HCT116 (cell line): ENCODE data around the gene MIA3. TPM values are rescaled to one million over a fixed set of nuclear protein-coding genes. Genes with fewer than 3 reads are reported as not detected.

Experiments used
- ATAC-seq: fragments of 200-7000 bp; cut with Tn5 transposase; 2 replicates; pipeline ENCODE4 v1.9.1; 2020; ENCODE audit warnings: mild to moderate bottlenecking, moderate library complexity
- BruUV-seq: library from RNA; stranded (reverse); fragments of 400-500 nt; replicated peaks from 2 replicates; lab custom pipeline; 2021; lab: Mats Ljungman, UMichigan
- CTCF ChIA-PET: fragments of 300-600 bp; sonication (Branson Sonifier 250); formaldehyde crosslinking; loops from one replicate; lab custom pipeline; 2021; ENCODE audit warnings: antibody characterized with exemption; lab: Charles Lee
- POLR2A ChIA-PET: fragments of 300-600, 350-600 bp; sonication (Branson Sonifier 250); formaldehyde crosslinking; loops from one replicate; lab custom pipeline; 2021; ENCODE audit warnings: antibody characterized with exemption; lab: Charles Lee
- RAD21 ChIA-PET, 2 experiments: fragments of 300-600 bp; sonication (Branson Sonifier 250); formaldehyde crosslinking; loops; one replicate each; lab custom pipeline; 2023; ENCODE audit warnings: low total read pairs in 2 of 2; ENCODE audit not compliant: uncharacterized antibody in 2 of 2, unreplicated experiment in 2 of 2, low non-redundant PET in 1 of 2; lab: Charles Lee
- DNase-seq: peaks from one replicate; pipeline ENCODE4 v3.0.0-alpha.2; 2010; ENCODE audit warnings: low read depth, low spot score
- H2AFZ ChIP-seq: fragments of 200-600 bp; shearing (Covaris generic), sonication (generic); 2 replicates; pipeline ENCODE4 v1.6.1; 2017; ENCODE audit warnings: low read depth, mixed run types, mixed read lengths, antibody characterized with exemption, low read length; ENCODE audit not compliant: poor library complexity, severe bottlenecking
- H3K27ac ChIP-seq: 2 replicates; pipeline ENCODE4 v1.5.1; 2012; ENCODE audit warnings: low read depth, low read length
- H3K27me3 ChIP-seq: fragments of 200-600 bp; sonication (generic); 2 replicates; pipeline ENCODE4 v1.6.1; 2016; ENCODE audit warnings: mixed run types, low read length, mixed read lengths; ENCODE audit not compliant: insufficient read depth
- H3K36me3 ChIP-seq, 2 experiments: fragments of 200-500 bp in 1 of 2; fragments of 200-600 bp in 1 of 2; sonication (Bioruptor generic) in 1 of 2; sonication (generic) in 1 of 2; 2 replicates each; pipeline versions ENCODE4 v1.5.1 to v1.6.1; 2014 to 2016; ENCODE audit warnings: low read length in 2 of 2, inconsistent platforms in 1 of 2, mixed read lengths in 1 of 2, mixed run types in 1 of 2; ENCODE audit not compliant: insufficient read depth in 2 of 2, control insufficient read depth in 1 of 2
- H3K4me1 ChIP-seq, 2 experiments: fragments of 200-600 bp in 1 of 2; sonication (generic) in 1 of 2; 2 replicates each; pipeline versions ENCODE4 v1.5.1 to v1.6.1; 2012 to 2017; ENCODE audit warnings: low read length in 2 of 2, inconsistent platforms in 1 of 2, mild to moderate bottlenecking in 1 of 2, mixed read lengths in 1 of 2, mixed run types in 1 of 2, moderate library complexity in 1 of 2; ENCODE audit not compliant: insufficient read depth in 2 of 2, control insufficient read depth in 1 of 2
- H3K4me2 ChIP-seq: fragments of 200-600 bp; sonication (generic); 2 replicates; pipeline ENCODE4 v1.6.1; 2017; ENCODE audit warnings: mixed run types, low read length, mixed read lengths
- H3K4me3 ChIP-seq, 2 experiments: fragments of 200-600 bp in 1 of 2; sonication (generic) in 1 of 2; replicated peaks in 1 of 2; 2 replicates each; pipeline ENCODE4 v1.5.1; 2011 to 2016; ENCODE audit warnings: low read length in 2 of 2, control low read depth in 1 of 2, low read depth in 1 of 2, mild to moderate bottlenecking in 1 of 2, mixed read lengths in 1 of 2, mixed run types in 1 of 2
- H3K79me2 ChIP-seq: fragments of 200-600 bp; sonication (generic); 2 replicates; pipeline ENCODE4 v1.6.1; 2017; ENCODE audit warnings: mild to moderate bottlenecking, mixed run types, low read length, moderate library complexity, mixed read lengths; ENCODE audit not compliant: insufficient read depth
- H3K9ac ChIP-seq: fragments of 200-600 bp; sonication (generic); 2 replicates; pipeline ENCODE4 v1.6.1; 2016; ENCODE audit warnings: low read length, mixed read lengths
- H3K9me2 ChIP-seq: fragments of 200-600 bp; sonication (generic), shearing (Covaris generic); 2 replicates; pipeline ENCODE4 v1.6.1; 2017; ENCODE audit warnings: mixed run types, mild to moderate bottlenecking, moderate library complexity; ENCODE audit not compliant: insufficient read depth
- H3K9me3 ChIP-seq, 2 experiments: fragments of 200-500 bp in 1 of 2; fragments of 200-600 bp in 1 of 2; sonication (Bioruptor generic) in 1 of 2; sonication (generic) in 1 of 2; 2 replicates each; pipeline ENCODE4 v1.6.1; 2014 to 2017; ENCODE audit warnings: low read length in 2 of 2, mixed read lengths in 2 of 2, inconsistent platforms in 1 of 2, low read depth in 1 of 2, mild to moderate bottlenecking in 1 of 2, mixed run types in 1 of 2, moderate library complexity in 1 of 2; ENCODE audit not compliant: control insufficient read depth in 1 of 2, insufficient read depth in 1 of 2
- H4K20me1 ChIP-seq: fragments of 200-600 bp; sonication (generic), shearing (Covaris generic); 2 replicates; pipeline ENCODE4 v1.6.1; 2017; ENCODE audit warnings: mixed run types, mild to moderate bottlenecking, moderate library complexity; ENCODE audit not compliant: insufficient read depth
- EGR1 ChIP-seq: IDR thresholded peaks from 2 replicates; pipeline ENCODE4 v1.6.1; 2012; ENCODE audit warnings: low read depth
- ELF1 ChIP-seq: IDR thresholded peaks from 2 replicates; pipeline ENCODE4 v1.6.1; 2012; ENCODE audit warnings: low read depth, borderline replicate concordance
- JUND ChIP-seq: IDR thresholded peaks from 2 replicates; pipeline ENCODE4 v1.6.1; 2012
- RAD21 ChIP-seq: IDR thresholded peaks from 2 replicates; pipeline ENCODE4 v1.6.1; 2012; ENCODE audit warnings: low read depth, mild to moderate bottlenecking
- SP1 ChIP-seq: IDR thresholded peaks from 2 replicates; pipeline ENCODE4 v1.6.1; 2012; ENCODE audit warnings: low read depth
- YY1 ChIP-seq: IDR thresholded peaks from 2 replicates; pipeline ENCODE4 v1.6.1; 2011; ENCODE audit warnings: low read length, low read depth, moderate library complexity, mild to moderate bottlenecking; ENCODE audit not compliant: insufficient replicate concordance; ENCODE audit errors: extremely low read depth
- ZFX ChIP-seq: fragments of 450-650 bp; IDR thresholded peaks from 2 replicates; pipeline ENCODE4 v1.6.1; 2017
- ZNF274 ChIP-seq: fragments of 200-500 bp; sonication (Bioruptor generic); IDR thresholded peaks from 2 replicates; pipeline ENCODE4 v1.6.1; 2014; ENCODE audit warnings: mild to moderate bottlenecking, low read depth, low read length, inconsistent platforms
- intact Hi-C: fragments of 100-400 bp; cut with micrococcal nuclease; formaldehyde crosslinking; loops from 2 replicates; pipeline ENCODE4 v1.10.0; 2022
- total RNA-seq: library from RNA; stranded (reverse); gene quantifications from one replicate; pipeline ENCODE4 v1.2.1, GENCODE V29; 2021; ENCODE audit not compliant: unreplicated experiment
- TF ChIP-seq, protein P1 (sequence below), 3 experiments: fragments of 200-600 bp in 1 of 3; sonication (generic) in 1 of 3; IDR thresholded peaks in 2 of 3; conservative IDR thresholded peaks in 1 of 3; 2 replicates each; pipeline ENCODE4 v1.5.1; 2012 to 2017; ENCODE audit warnings: low read depth in 2 of 3, low read length in 2 of 3, antibody characterized with exemption in 1 of 3, borderline replicate concordance in 1 of 3, control low read depth in 1 of 3, mild to moderate bottlenecking in 1 of 3, mixed read lengths in 1 of 3, mixed run types in 1 of 3, moderate library complexity in 1 of 3; ENCODE audit not compliant: insufficient read depth in 1 of 3
- TF ChIP-seq, protein P2 (sequence below): IDR thresholded peaks from 2 replicates; pipeline ENCODE4 v1.6.1; 2012
- TF ChIP-seq, protein P3 (sequence below): IDR thresholded peaks from 2 replicates; pipeline ENCODE4 v1.6.1; 2012

Gene MIA3
- total RNA-seq, 1 experiment from 2014 or later, result 62.7 TPM

DNA sequence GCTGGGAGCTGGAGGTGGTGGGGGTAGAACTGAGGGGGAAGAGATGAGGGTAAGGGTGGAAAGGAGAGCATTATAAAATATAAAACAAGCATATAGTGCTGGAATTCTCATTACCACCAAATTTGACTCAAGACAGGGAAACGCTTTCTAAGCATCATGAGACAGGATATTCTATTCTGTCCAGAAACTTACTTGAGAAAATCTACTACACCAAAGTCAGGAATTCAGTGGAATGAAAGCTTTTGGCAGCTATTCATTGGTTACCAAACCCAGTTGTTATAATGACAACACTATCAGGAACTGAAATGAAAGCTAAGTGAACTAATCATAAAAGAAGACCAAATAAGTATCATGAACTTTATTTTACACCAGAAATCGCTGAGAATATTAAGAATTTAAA, 79.9 kb downstream of the MIA3 start:
- TF ChIP-seq, protein P1, sequence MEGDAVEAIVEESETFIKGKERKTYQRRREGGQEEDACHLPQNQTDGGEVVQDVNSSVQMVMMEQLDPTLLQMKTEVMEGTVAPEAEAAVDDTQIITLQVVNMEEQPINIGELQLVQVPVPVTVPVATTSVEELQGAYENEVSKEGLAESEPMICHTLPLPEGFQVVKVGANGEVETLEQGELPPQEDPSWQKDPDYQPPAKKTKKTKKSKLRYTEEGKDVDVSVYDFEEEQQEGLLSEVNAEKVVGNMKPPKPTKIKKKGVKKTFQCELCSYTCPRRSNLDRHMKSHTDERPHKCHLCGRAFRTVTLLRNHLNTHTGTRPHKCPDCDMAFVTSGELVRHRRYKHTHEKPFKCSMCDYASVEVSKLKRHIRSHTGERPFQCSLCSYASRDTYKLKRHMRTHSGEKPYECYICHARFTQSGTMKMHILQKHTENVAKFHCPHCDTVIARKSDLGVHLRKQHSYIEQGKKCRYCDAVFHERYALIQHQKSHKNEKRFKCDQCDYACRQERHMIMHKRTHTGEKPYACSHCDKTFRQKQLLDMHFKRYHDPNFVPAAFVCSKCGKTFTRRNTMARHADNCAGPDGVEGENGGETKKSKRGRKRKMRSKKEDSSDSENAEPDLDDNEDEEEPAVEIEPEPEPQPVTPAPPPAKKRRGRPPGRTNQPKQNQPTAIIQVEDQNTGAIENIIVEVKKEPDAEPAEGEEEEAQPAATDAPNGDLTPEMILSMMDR (IDR thresholded peaks at IDR 0.05 in 2 of 3, conservative IDR thresholded peaks at IDR 0.05 in 1 of 3; ENCODE audit: borderline replicate concordance in 1 of 3, insufficient read depth in 1 of 3, low read depth in 2 of 3, low read length in 2 of 3), result no peak
- TF ChIP-seq, protein P2, sequence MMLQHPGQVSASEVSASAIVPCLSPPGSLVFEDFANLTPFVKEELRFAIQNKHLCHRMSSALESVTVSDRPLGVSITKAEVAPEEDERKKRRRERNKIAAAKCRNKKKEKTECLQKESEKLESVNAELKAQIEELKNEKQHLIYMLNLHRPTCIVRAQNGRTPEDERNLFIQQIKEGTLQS, result no peak
- H3K4me2 ChIP-seq, result no peak overlapping the region
- ChIA-PET RAD21 (no interaction called here), POLR2A (no interaction called here), CTCF (no interaction called here)
- H3K27ac ChIP-seq, result no peak overlapping the region
- BruUV-seq, result no TSS peak
- H2AFZ ChIP-seq, result no peak overlapping the region
- H3K9ac ChIP-seq, result no peak overlapping the region
- DNase-seq, result no peak
- no peak for ATAC-seq
- H3K36me3 ChIP-seq, result peaks cover 10 to 12% of the 10 kb centered on the region in 2 experiments; a peak in 3 of 4 replicates
- no peak overlapping the region for H3K4me3 ChIP-seq
- H3K27me3 ChIP-seq, result no peaks in the 10 kb centered on the region
- H4K20me1 ChIP-seq, result no peaks in the 10 kb centered on the region
- no peaks in the 10 kb centered on the region for H3K4me1 ChIP-seq
- H3K9me3 ChIP-seq, result no peaks in the 10 kb centered on the region
- intact Hi-C loops, result loop anchor here (5.0 kb wide), 1 partner anchor 46 kb away; no protein-coding TSS in a partner anchor
- peaks cover 15% of the 10 kb centered on the region for H3K79me2 ChIP-seq
- H3K9me2 ChIP-seq, result no peaks in the 10 kb centered on the region

DNA sequence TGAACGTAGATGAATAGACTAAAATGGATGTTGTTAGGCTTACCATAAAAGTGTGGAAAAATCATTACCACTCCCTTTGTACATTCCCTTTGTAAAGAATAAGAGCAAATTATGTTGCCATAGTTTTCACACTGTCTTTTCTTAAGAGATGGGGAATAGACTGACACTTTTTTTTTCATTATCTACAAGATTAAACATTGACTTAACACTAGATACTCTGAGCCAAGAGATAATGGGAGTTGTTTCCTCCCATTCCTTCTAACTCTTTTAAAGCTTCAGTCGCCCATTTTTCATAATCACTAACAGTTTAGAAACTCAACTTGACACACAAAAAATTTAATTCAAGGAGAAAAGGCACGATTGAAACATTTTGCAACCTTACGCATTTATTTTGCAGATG, 84.3 kb downstream of the MIA3 start:
- H3K4me1 ChIP-seq, result no peaks in the 10 kb centered on the region
- H3K27ac ChIP-seq, result no peak overlapping the region
- no peak overlapping the region for H3K9ac ChIP-seq
- H4K20me1 ChIP-seq, result no peaks in the 10 kb centered on the region
- no peaks in the 10 kb centered on the region for H3K9me2 ChIP-seq
- ATAC-seq (no peak), DNase-seq (no peak)
- H3K9me3 ChIP-seq, result no peaks in the 10 kb centered on the region
- CTCF ChIA-PET, result no interaction called here
- no peaks in the 10 kb centered on the region for H3K27me3 ChIP-seq
- RAD21 ChIA-PET, result no interaction called here
- H2AFZ ChIP-seq, result no peak overlapping the region
- intact Hi-C loops, result no loop called here
- peaks cover 10% of the 10 kb centered on the region in 2 experiments; a peak in 3 of 4 replicates for H3K36me3 ChIP-seq
- POLR2A ChIA-PET, result no interaction called here
- no peak overlapping the region for H3K4me2 ChIP-seq
- TSS peak; percentile 15 for BruUV-seq
- no peak overlapping the region for H3K4me3 ChIP-seq
- peaks cover 47% of the 10 kb centered on the region for H3K79me2 ChIP-seq
- no peak for TF ChIP-seq YY1
- TF ChIP-seq RAD21, result no peak
- TF ChIP-seq ZNF274, result no peak
- no peak for TF ChIP-seq EGR1
- TF ChIP-seq ZFX, result no peak
- TF ChIP-seq, protein P1 (IDR thresholded peaks at IDR 0.05 in 2 of 3, conservative IDR thresholded peaks at IDR 0.05 in 1 of 3; ENCODE audit: borderline replicate concordance in 1 of 3, insufficient read depth in 1 of 3, low read depth in 2 of 3, low read length in 2 of 3), result no peak
- TF ChIP-seq JUND, result no peak
- TF ChIP-seq, protein P2, result no peak
- TF ChIP-seq ELF1, result no peak
- TF ChIP-seq SP1, result no peak
- TF ChIP-seq, protein P3, sequence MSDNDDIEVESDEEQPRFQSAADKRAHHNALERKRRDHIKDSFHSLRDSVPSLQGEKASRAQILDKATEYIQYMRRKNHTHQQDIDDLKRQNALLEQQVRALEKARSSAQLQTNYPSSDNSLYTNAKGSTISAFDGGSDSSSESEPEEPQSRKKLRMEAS, result no peak
